Endometrial microvascular endothelial cells (primary cell): Measurements from ENCODE around the gene LPAR3. TPM values are rescaled to one million over a fixed set of nuclear protein-coding genes. Genes with fewer than 3 reads are reported as not detected.

ENCODE experiments used
- in situ Hi-C: cut with HindIII; loops from 2 replicates; pipeline ENCODE4 v1.10.0; 2017; ENCODE audit warnings: low sequenced_read_pairs, low pct_unique_long_range_greater_than_20kb; ENCODE audit errors: inconsistent ontology term
- total RNA-seq: library from RNA; depleted of rRNA; stranded (reverse); fragments of >200 nt; gene quantifications from one replicate; pipeline ENCODE4 v1.2.3, GENCODE V29; 2015; ENCODE audit errors: inconsistent ontology term

LPAR3 gene
- total RNA-seq, 1 donor from 2014 or later = not detected

GRCh38 chr1:84795213-84795612 is 97.8 kb downstream of the LPAR3 start:
- in situ Hi-C loops = no loop called here

- in situ Hi-C loops = no loop called here
These were observed 100.6 kb downstream of the LPAR3 start for GRCh38 chr1:84792421-84792820.

GRCh38 chr1:84789014-84789413 is 104.0 kb downstream of the LPAR3 start:
- in situ Hi-C loops = no loop called here

- in situ Hi-C loops = no loop called here
These were observed 107.6 kb downstream of the LPAR3 start for GRCh38 chr1:84785271-84786036.

GRCh38 chr1:84782881-84783280 is 110.1 kb downstream of the LPAR3 start:
- in situ Hi-C loops = no loop called here

- in situ Hi-C loops = no loop called here
These were observed 110.8 kb downstream of the LPAR3 start for GRCh38 chr1:84781946-84782771.

GRCh38 chr1:84780000-84780716 is 112.8 kb downstream of the LPAR3 start:
- in situ Hi-C loops = no loop called here

GRCh38 chr1:84776639-84777038 is 116.4 kb downstream of the LPAR3 start:
- in situ Hi-C loops = no loop called here

GRCh38 chr1:84775535-84775920 is 117.5 kb downstream of the LPAR3 start:
- in situ Hi-C loops = no loop called here

GRCh38 chr1:84774669-84775534 is 118.1 kb downstream of the LPAR3 start:
- in situ Hi-C loops = no loop called here

GRCh38 chr1:84773933-84774497 is 119.0 kb downstream of the LPAR3 start:
- in situ Hi-C loops = no loop called here

- in situ Hi-C loops = no loop called here
These were observed 119.8 kb downstream of the LPAR3 start for GRCh38 chr1:84773195-84773594.

- in situ Hi-C loops = no loop called here
These were observed 120.5 kb downstream of the LPAR3 start for GRCh38 chr1:84772428-84772943.

GRCh38 chr1:84771895-84772294 is 121.1 kb downstream of the LPAR3 start:
- in situ Hi-C loops = no loop called here

- in situ Hi-C loops = no loop called here
These were observed 122.5 kb downstream of the LPAR3 start for GRCh38 chr1:84770481-84770880.

- in situ Hi-C loops = no loop called here
These were observed 123.4 kb downstream of the LPAR3 start for GRCh38 chr1:84769636-84770035.

- in situ Hi-C loops = no loop called here
These were observed 124.4 kb downstream of the LPAR3 start for GRCh38 chr1:84768634-84769033.
